Measurements from ENCODE around the gene PKN3.

- TF ChIP-seq CTCF (IDR thresholded peaks at IDR 0.05 in 4 of 5, conservative IDR thresholded peaks at IDR 0.05 in 1 of 5) (no peak), POLR2A (IDR thresholded peaks at IDR 0.05) (no peak)
These were observed 8.0 kb upstream of the PKN3 start for GRCh38 chr9:128694344-128694743.

Data from gastrocnemius medialis (tissue), 4 donors.